ENCODE results near the gene PRKN.

- TF ChIP-seq CTCF (IDR thresholded peaks at IDR 0.05; ENCODE audit: borderline replicate concordance, extremely low read depth, low read length, poor library complexity, severe bottlenecking) (no peak), EZH2 (IDR thresholded peaks at IDR 0.05; ENCODE audit: borderline replicate concordance, low read depth, low read length, severe bottlenecking) (no peak)
Observed at GRCh38 chr6:161673026-161673425, 1054.5 kb downstream of the PRKN start.

All from DND-41 (cell line).